ENCODE data around the gene F5. TPM values are rescaled to one million over a fixed set of nuclear protein-coding genes. Genes with fewer than 3 reads are reported as not detected.

The F5 gene
- total and polyA plus RNA-seq, 2 donors (not counting 1 experiment from before 2014, with no cell fraction given): under 0.01 TPM; not detected in 1

DNA sequence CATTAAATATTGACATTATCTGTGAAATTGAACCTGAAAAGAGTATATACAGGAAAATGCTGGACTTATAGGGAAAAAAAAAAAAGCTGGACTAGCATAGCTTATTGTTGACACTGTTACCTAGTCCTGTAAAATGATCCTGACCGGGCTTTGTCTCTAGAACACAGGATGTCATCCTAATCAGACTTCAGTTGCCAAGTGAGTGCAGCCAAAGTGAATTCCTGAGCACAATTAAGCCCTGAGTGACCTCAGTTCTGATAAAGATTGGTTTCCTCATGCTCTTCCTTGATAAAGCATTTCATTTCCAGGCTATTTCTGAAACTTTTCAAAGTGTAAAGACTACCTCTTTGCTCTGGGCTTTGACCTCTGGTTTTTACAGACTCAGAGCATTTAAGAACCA, 23.8 kb upstream of the F5 start:
- H3K9ac ChIP-seq (ENCODE audit: insufficient read depth, low read length): no peak overlapping the region
- no peaks in the 10 kb centered on the region for H3K4me1 ChIP-seq (ENCODE audit: control insufficient read depth, extremely low read depth, insufficient read depth, low read length)
- peaks cover 1% of the 10 kb centered on the region for H3K27me3 ChIP-seq (ENCODE audit: control insufficient read depth, insufficient read depth, low read length)
- no peaks in the 10 kb centered on the region for H4K20me1 ChIP-seq (ENCODE audit: control insufficient read depth, extremely low read depth, insufficient read depth, low read length)
- H3K36me3 ChIP-seq (ENCODE audit: control insufficient read depth, insufficient read depth, low read length): no peaks in the 10 kb centered on the region
- no peaks in the 10 kb centered on the region for H3K9me3 ChIP-seq (ENCODE audit: control insufficient read depth, insufficient read depth, low read depth, low read length)
- no peak overlapping the region for H2AFZ ChIP-seq (ENCODE audit: low read length)
- no peak overlapping the region for H3K4me2 ChIP-seq (ENCODE audit: extremely low read depth, insufficient read depth, low read length)
- H3K27ac ChIP-seq (ENCODE audit: insufficient read depth, low read length): no peak overlapping the region
- H3K79me2 ChIP-seq (ENCODE audit: control insufficient read depth, insufficient read depth, low read length): no peaks in the 10 kb centered on the region
- TF ChIP-seq CTCF (conservative IDR thresholded peaks at IDR 0.05 in 1 of 2, IDR thresholded peaks at IDR 0.05 in 1 of 2; ENCODE audit: low read depth in 1 of 2, low read length in 2 of 2) (no peak), EZH2 (IDR thresholded peaks at IDR 0.05; ENCODE audit: low read length, missing control alignments) (no peak)
- H3K4me3 ChIP-seq (replicated peaks in 1 of 4; ENCODE audit: control extremely low read depth in 1 of 4, insufficient read depth in 1 of 4, low read depth in 3 of 4, low read length in 4 of 4): no peak overlapping the region
- no peak for DNase-seq (ENCODE audit: low read depth in 2 of 2)

DNA sequence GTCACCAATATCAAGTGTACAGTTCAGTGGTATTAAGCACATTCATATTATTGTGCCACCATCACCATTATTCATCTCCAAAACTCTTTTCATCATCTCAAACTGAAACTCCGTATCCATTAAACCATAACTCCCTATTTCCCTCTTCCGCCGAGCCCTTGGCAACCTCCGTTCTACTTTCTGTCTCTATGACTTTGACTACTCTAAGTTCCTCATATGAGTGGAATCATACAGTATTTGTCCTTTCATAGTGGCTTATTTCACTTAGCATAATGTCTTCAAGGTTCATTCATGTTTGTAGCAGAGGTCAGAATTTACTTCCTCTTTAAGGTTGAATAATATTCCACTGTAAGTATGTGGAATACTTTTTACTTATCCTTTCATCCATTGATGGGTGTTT, 21.9 kb upstream of the F5 start:
- Histone ChIP-seq H3K4me1 (ENCODE audit: control insufficient read depth, extremely low read depth, insufficient read depth, low read length) (no peaks in the 10 kb centered on the region), H3K9ac (ENCODE audit: insufficient read depth, low read length) (no peak overlapping the region), H3K27ac (ENCODE audit: insufficient read depth, low read length) (no peak overlapping the region), H3K9me3 (ENCODE audit: control insufficient read depth, insufficient read depth, low read depth, low read length) (no peaks in the 10 kb centered on the region), H3K27me3 (ENCODE audit: control insufficient read depth, insufficient read depth, low read length) (peaks cover 5% of the 10 kb centered on the region), H4K20me1 (ENCODE audit: control insufficient read depth, extremely low read depth, insufficient read depth, low read length) (no peaks in the 10 kb centered on the region), H3K36me3 (ENCODE audit: control insufficient read depth, insufficient read depth, low read length) (no peaks in the 10 kb centered on the region), H3K79me2 (ENCODE audit: control insufficient read depth, insufficient read depth, low read length) (no peaks in the 10 kb centered on the region), H2AFZ (ENCODE audit: low read length) (no peak overlapping the region), H3K4me3 (replicated peaks in 1 of 4; ENCODE audit: control extremely low read depth in 1 of 4, insufficient read depth in 1 of 4, low read depth in 3 of 4, low read length in 4 of 4) (no peak overlapping the region), H3K4me2 (ENCODE audit: extremely low read depth, insufficient read depth, low read length) (no peak overlapping the region)
- no peak for DNase-seq (ENCODE audit: low read depth in 2 of 2)
- TF ChIP-seq EZH2 (IDR thresholded peaks at IDR 0.05; ENCODE audit: low read length, missing control alignments): no peak
- no peak for TF ChIP-seq CTCF (conservative IDR thresholded peaks at IDR 0.05 in 1 of 2, IDR thresholded peaks at IDR 0.05 in 1 of 2; ENCODE audit: low read depth in 1 of 2, low read length in 2 of 2)

- Histone ChIP-seq H3K4me1 (ENCODE audit: control insufficient read depth, extremely low read depth, insufficient read depth, low read length) (no peaks in the 10 kb centered on the region), H3K9me3 (ENCODE audit: control insufficient read depth, insufficient read depth, low read depth, low read length) (no peaks in the 10 kb centered on the region), H3K9ac (ENCODE audit: insufficient read depth, low read length) (no peak overlapping the region), H3K4me2 (ENCODE audit: extremely low read depth, insufficient read depth, low read length) (no peak overlapping the region), H3K27ac (ENCODE audit: insufficient read depth, low read length) (no peak overlapping the region), H2AFZ (ENCODE audit: low read length) (no peak overlapping the region), H3K36me3 (ENCODE audit: control insufficient read depth, insufficient read depth, low read length) (no peaks in the 10 kb centered on the region), H3K79me2 (ENCODE audit: control insufficient read depth, insufficient read depth, low read length) (no peaks in the 10 kb centered on the region), H3K27me3 (ENCODE audit: control insufficient read depth, insufficient read depth, low read length) (peaks cover 5% of the 10 kb centered on the region), H3K4me3 (replicated peaks in 1 of 4; ENCODE audit: control extremely low read depth in 1 of 4, insufficient read depth in 1 of 4, low read depth in 3 of 4, low read length in 4 of 4) (no peak overlapping the region), H4K20me1 (ENCODE audit: control insufficient read depth, extremely low read depth, insufficient read depth, low read length) (no peaks in the 10 kb centered on the region)
- TF ChIP-seq EZH2 (IDR thresholded peaks at IDR 0.05; ENCODE audit: low read length, missing control alignments) (no peak), CTCF (conservative IDR thresholded peaks at IDR 0.05 in 1 of 2, IDR thresholded peaks at IDR 0.05 in 1 of 2; ENCODE audit: low read depth in 1 of 2, low read length in 2 of 2) (no peak)
- no peak for DNase-seq (ENCODE audit: low read depth in 2 of 2)
These were observed 18.7 kb upstream of the F5 start for GRCh38 chr1:169604781-169605560.
